HEK293 (cell line): Measurements from ENCODE around the gene AKAP9.
"Not testable (repeated sequence)": the region's sequence is repeated elsewhere in the genome, so short reads cannot be mapped to it uniquely, and the experiment has no call there.

Source experiments
- CTCF ChIP-seq: fragments of 450-650 bp; formaldehyde crosslinking; IDR thresholded peaks from 2 replicates; pipeline ENCODE4 v1.5.1; 2016; ENCODE audit warnings: missing biosample characterization, missing genetic modification characterization
- YY1 ChIP-seq: fragments of 450-650 bp; formaldehyde crosslinking; IDR thresholded peaks from 2 replicates; pipeline ENCODE4 v1.5.1; 2018; ENCODE audit warnings: missing biosample characterization, missing genetic modification characterization
- ZBTB7A ChIP-seq: fragments of 450-650 bp; formaldehyde crosslinking; IDR thresholded peaks from 2 replicates; pipeline ENCODE4 v1.5.1; 2016; ENCODE audit warnings: low read depth, missing biosample characterization, missing genetic modification characterization
- ZNF248 ChIP-seq: fragments of 450-650 bp; formaldehyde crosslinking; IDR thresholded peaks from 2 replicates; pipeline ENCODE4 v1.5.1; 2017; ENCODE audit warnings: missing biosample characterization, missing genetic modification characterization
- ZNF560 ChIP-seq: fragments of 450-650 bp; formaldehyde crosslinking; IDR thresholded peaks from 2 replicates; pipeline ENCODE4 v1.5.1; 2017; ENCODE audit warnings: missing biosample characterization, missing genetic modification characterization, borderline replicate concordance
- TF ChIP-seq, protein P1 (sequence below): fragments of 450-650 bp; formaldehyde crosslinking; IDR thresholded peaks from 2 replicates; pipeline ENCODE4 v1.5.1; 2016; ENCODE audit warnings: missing biosample characterization, missing genetic modification characterization, low read depth
- TF ChIP-seq, protein P2 (sequence below): IDR thresholded peaks from 2 replicates; pipeline ENCODE4 v1.6.1; 2011; ENCODE audit warnings: mild to moderate bottlenecking, low read depth, low read length, borderline replicate concordance

DNA sequence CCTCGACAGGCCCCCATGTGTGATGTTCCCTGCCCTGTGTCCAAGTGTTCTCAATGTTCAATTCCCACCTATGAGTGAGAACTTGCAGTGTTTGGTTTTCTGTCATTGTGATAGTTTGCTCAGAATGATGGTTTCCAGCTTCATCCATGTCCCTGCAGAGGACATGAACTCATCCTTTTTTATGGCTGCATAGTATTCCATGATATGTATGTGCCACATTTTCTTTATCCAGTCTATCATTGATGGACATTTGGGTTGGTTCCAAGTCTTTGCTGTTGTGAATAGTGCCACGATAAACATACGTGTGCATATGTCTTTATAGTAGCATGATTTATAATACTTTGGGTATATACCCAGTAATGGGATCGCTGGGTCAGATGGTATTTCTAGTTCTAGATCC is 41.7 kb downstream of the AKAP9 start:
- TF ChIP-seq ZBTB7A, ZNF248, CTCF, YY1, ZNF560 (tag by site-specific recombination): not testable (repeated sequence)
- TF ChIP-seq, protein P1, sequence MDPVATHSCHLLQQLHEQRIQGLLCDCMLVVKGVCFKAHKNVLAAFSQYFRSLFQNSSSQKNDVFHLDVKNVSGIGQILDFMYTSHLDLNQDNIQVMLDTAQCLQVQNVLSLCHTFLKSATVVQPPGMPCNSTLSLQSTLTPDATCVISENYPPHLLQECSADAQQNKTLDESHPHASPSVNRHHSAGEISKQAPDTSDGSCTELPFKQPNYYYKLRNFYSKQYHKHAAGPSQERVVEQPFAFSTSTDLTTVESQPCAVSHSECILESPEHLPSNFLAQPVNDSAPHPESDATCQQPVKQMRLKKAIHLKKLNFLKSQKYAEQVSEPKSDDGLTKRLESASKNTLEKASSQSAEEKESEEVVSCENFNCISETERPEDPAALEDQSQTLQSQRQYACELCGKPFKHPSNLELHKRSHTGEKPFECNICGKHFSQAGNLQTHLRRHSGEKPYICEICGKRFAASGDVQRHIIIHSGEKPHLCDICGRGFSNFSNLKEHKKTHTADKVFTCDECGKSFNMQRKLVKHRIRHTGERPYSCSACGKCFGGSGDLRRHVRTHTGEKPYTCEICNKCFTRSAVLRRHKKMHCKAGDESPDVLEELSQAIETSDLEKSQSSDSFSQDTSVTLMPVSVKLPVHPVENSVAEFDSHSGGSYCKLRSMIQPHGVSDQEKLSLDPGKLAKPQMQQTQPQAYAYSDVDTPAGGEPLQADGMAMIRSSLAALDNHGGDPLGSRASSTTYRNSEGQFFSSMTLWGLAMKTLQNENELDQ (tag by site-specific recombination): not testable (repeated sequence)
- TF ChIP-seq, protein P2, sequence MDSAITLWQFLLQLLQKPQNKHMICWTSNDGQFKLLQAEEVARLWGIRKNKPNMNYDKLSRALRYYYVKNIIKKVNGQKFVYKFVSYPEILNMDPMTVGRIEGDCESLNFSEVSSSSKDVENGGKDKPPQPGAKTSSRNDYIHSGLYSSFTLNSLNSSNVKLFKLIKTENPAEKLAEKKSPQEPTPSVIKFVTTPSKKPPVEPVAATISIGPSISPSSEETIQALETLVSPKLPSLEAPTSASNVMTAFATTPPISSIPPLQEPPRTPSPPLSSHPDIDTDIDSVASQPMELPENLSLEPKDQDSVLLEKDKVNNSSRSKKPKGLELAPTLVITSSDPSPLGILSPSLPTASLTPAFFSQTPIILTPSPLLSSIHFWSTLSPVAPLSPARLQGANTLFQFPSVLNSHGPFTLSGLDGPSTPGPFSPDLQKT: not testable (repeated sequence)
